Measurements from ENCODE around the gene MZT1.

DNA sequence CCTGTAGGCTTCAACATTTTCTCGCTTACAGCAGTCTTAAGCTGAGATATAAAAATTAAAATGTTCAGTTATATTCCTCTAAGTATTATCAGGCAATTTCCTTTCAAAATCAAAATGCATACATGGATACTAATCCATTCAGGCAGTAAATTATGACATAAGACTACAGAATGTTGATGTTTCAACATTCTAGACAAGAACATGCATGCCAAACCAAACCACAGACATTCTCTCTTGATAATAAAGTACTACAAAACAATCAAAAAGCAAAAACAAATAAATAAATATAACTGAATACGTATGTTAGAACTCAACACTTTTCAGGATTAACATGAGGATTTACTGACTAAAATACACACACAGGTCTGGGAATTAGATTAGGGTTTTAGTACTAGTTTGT, 46.6 kb upstream of the MZT1 start:
- TF ChIP-seq, protein P1, sequence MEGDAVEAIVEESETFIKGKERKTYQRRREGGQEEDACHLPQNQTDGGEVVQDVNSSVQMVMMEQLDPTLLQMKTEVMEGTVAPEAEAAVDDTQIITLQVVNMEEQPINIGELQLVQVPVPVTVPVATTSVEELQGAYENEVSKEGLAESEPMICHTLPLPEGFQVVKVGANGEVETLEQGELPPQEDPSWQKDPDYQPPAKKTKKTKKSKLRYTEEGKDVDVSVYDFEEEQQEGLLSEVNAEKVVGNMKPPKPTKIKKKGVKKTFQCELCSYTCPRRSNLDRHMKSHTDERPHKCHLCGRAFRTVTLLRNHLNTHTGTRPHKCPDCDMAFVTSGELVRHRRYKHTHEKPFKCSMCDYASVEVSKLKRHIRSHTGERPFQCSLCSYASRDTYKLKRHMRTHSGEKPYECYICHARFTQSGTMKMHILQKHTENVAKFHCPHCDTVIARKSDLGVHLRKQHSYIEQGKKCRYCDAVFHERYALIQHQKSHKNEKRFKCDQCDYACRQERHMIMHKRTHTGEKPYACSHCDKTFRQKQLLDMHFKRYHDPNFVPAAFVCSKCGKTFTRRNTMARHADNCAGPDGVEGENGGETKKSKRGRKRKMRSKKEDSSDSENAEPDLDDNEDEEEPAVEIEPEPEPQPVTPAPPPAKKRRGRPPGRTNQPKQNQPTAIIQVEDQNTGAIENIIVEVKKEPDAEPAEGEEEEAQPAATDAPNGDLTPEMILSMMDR (conservative IDR thresholded peaks at IDR 0.05; ENCODE audit: low read depth in 2 of 2) = no peak
- TF ChIP-seq, protein P2, sequence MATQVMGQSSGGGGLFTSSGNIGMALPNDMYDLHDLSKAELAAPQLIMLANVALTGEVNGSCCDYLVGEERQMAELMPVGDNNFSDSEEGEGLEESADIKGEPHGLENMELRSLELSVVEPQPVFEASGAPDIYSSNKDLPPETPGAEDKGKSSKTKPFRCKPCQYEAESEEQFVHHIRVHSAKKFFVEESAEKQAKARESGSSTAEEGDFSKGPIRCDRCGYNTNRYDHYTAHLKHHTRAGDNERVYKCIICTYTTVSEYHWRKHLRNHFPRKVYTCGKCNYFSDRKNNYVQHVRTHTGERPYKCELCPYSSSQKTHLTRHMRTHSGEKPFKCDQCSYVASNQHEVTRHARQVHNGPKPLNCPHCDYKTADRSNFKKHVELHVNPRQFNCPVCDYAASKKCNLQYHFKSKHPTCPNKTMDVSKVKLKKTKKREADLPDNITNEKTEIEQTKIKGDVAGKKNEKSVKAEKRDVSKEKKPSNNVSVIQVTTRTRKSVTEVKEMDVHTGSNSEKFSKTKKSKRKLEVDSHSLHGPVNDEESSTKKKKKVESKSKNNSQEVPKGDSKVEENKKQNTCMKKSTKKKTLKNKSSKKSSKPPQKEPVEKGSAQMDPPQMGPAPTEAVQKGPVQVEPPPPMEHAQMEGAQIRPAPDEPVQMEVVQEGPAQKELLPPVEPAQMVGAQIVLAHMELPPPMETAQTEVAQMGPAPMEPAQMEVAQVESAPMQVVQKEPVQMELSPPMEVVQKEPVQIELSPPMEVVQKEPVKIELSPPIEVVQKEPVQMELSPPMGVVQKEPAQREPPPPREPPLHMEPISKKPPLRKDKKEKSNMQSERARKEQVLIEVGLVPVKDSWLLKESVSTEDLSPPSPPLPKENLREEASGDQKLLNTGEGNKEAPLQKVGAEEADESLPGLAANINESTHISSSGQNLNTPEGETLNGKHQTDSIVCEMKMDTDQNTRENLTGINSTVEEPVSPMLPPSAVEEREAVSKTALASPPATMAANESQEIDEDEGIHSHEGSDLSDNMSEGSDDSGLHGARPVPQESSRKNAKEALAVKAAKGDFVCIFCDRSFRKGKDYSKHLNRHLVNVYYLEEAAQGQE (IDR thresholded peaks at IDR 0.05; ENCODE audit: unreplicated experiment) = no peak
- TF ChIP-seq EZH2phosphoT487 (IDR thresholded peaks at IDR 0.05; ENCODE audit: unreplicated experiment) = no peak
- TF ChIP-seq EZH2 (IDR thresholded peaks at IDR 0.05; ENCODE audit: low read depth, unreplicated experiment) = no peak
- TF ChIP-seq CREB1 (CRISPR knock-in tag; IDR thresholded peaks at IDR 0.05; ENCODE audit: low read depth) = no peak
- TF ChIP-seq NANOG (IDR thresholded peaks at IDR 0.05; ENCODE audit: borderline replicate concordance) = no peak
- no peak for TF ChIP-seq JUNB (IDR thresholded peaks at IDR 0.05; ENCODE audit: unreplicated experiment)
- TF ChIP-seq POLR2AphosphoS5 (IDR thresholded peaks at IDR 0.05; ENCODE audit: low read depth) = no peak
- TF ChIP-seq, protein P3, sequence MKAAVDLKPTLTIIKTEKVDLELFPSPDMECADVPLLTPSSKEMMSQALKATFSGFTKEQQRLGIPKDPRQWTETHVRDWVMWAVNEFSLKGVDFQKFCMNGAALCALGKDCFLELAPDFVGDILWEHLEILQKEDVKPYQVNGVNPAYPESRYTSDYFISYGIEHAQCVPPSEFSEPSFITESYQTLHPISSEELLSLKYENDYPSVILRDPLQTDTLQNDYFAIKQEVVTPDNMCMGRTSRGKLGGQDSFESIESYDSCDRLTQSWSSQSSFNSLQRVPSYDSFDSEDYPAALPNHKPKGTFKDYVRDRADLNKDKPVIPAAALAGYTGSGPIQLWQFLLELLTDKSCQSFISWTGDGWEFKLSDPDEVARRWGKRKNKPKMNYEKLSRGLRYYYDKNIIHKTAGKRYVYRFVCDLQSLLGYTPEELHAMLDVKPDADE (IDR thresholded peaks at IDR 0.05) = no peak
- no peak for TF ChIP-seq ZNF331 (CRISPR knock-in tag; IDR thresholded peaks at IDR 0.05; ENCODE audit: low read depth)
- TF ChIP-seq ZNF114 (CRISPR knock-in tag; IDR thresholded peaks at IDR 0.05) = no peak
- no peak for TF ChIP-seq STAT1 (IDR thresholded peaks at IDR 0.05; ENCODE audit: unreplicated experiment)

All from GM23338 (cell line).